ENCODE measurements around the gene SPRN.

DNA sequence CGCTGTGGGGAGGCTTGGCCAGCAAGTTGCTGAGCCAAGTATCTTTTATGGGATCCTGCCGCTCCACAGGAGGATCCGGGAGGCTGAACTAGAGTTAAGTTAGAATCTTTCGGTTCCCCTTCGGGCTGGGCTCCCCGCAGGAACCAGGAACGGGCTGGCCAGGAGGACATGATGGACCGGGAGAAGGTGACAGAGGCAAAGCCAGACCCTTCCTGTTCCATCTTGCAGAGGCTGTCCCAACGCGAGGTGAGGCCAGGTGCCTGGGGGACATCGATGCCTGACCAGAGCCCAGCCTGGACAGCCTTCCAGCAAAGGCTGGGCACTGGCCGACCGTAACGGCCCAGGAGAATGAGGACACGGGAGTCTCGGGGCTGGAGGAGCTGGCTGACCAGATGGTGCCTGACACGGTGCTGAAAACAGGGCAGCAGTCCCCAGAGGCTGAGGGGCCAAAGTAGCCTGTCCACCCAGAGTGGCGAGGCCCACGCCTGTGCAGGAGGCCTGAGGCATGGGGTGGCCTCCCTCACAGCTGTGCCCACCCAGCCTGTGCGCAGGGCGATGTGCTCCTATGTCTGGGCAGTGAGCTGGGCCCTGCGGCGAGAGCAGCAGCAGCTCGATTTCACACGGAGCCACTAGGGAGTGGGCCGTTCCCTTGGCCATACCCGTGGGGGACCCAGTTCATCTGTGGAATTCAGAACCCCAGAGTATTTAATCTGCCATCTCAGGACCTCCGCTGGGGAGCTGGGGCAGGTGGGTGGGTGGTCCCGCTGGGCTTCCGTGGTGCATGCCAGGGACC is 47.2 kb downstream of the SPRN start:
- TF ChIP-seq, protein P1, sequence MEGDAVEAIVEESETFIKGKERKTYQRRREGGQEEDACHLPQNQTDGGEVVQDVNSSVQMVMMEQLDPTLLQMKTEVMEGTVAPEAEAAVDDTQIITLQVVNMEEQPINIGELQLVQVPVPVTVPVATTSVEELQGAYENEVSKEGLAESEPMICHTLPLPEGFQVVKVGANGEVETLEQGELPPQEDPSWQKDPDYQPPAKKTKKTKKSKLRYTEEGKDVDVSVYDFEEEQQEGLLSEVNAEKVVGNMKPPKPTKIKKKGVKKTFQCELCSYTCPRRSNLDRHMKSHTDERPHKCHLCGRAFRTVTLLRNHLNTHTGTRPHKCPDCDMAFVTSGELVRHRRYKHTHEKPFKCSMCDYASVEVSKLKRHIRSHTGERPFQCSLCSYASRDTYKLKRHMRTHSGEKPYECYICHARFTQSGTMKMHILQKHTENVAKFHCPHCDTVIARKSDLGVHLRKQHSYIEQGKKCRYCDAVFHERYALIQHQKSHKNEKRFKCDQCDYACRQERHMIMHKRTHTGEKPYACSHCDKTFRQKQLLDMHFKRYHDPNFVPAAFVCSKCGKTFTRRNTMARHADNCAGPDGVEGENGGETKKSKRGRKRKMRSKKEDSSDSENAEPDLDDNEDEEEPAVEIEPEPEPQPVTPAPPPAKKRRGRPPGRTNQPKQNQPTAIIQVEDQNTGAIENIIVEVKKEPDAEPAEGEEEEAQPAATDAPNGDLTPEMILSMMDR (IDR thresholded peaks at IDR 0.05), result no peak
- no peak for TF ChIP-seq EP300 (IDR thresholded peaks at IDR 0.05)
